GM21737 (cell line): ENCODE results near the gene AMBRA1.
"Not testable (repeated sequence)": the region's sequence is repeated elsewhere in the genome, so short reads cannot be mapped to it uniquely, and the experiment has no call there.

Source experiments
- ATAC-seq: cut with Tn5 transposase; IDR thresholded peaks from one replicate; pipeline ENCODE4 v1.9.1; 2021; ENCODE audit warnings: mild to moderate bottlenecking, moderate library complexity; ENCODE audit not compliant: unreplicated experiment

The AMBRA1 gene

GRCh38 chr11:46373787-46374740 is 219.8 kb downstream of the AMBRA1 start:
- no peak for ATAC-seq

- ATAC-seq, result not testable (repeated sequence)
Measured at GRCh38 chr11:46372501-46372900, 221.3 kb downstream of the AMBRA1 start.

- ATAC-seq, result no peak
Measured at GRCh38 chr11:46372086-46372485, 221.7 kb downstream of the AMBRA1 start.

- ATAC-seq, result not testable (repeated sequence)
Measured at GRCh38 chr11:46371262-46371661, 222.6 kb downstream of the AMBRA1 start.

GRCh38 chr11:46370253-46370652 is 223.6 kb downstream of the AMBRA1 start:
- ATAC-seq, result no peak

- ATAC-seq, result peak; percentile 55
Measured at GRCh38 chr11:46369458-46370152, 224.2 kb downstream of the AMBRA1 start.

GRCh38 chr11:46367916-46368267 is 225.9 kb downstream of the AMBRA1 start:
- no peak for ATAC-seq

- ATAC-seq, result peak; percentile 57
Measured at GRCh38 chr11:46367244-46367915, 226.4 kb downstream of the AMBRA1 start.

GRCh38 chr11:46366661-46367161 is 227.1 kb downstream of the AMBRA1 start:
- ATAC-seq, result no peak

DNA sequence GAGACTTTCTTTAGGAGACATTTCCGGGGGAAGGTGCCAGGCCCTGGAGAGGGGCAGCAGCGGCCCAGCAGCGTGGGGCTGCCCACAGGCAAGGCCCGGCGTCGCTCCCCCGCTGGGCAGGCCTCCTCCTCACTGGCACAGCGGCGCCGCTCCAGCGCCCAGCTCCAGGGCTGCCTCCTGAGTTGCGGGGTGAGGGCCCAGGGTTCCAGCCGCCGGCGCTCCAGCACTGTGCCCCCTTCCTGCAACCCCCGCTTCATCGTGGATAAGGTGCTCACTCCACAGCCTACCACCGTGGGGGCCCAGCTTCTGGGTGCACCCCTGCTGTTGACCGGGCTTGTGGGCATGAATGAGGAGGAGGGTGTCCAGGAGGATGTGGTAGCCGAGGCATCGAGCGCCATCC is 227.6 kb downstream of the AMBRA1 start:
- no peak for ATAC-seq

- no peak for ATAC-seq
Measured at GRCh38 chr11:46364791-46365190, 229.0 kb downstream of the AMBRA1 start.

DNA sequence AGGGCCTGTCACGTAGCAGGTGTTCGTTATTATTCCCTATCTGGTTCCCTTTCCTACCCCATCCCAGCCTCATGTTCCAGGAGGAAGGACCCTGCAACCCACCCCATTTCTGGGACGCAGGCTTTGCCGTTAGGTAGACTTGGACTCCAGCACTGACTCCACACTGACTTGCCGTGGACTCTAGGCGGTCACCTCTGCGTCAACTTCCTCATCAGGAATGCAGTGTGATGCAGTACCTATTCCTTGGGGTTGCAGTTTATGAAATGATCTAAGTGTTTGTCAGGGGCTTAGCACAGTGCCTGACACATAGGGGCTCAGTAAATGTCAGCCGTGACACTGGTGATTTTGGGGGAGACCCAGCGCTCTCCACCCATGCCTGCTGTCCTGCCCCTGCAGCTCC is 229.8 kb downstream of the AMBRA1 start:
- ATAC-seq, result no peak

DNA sequence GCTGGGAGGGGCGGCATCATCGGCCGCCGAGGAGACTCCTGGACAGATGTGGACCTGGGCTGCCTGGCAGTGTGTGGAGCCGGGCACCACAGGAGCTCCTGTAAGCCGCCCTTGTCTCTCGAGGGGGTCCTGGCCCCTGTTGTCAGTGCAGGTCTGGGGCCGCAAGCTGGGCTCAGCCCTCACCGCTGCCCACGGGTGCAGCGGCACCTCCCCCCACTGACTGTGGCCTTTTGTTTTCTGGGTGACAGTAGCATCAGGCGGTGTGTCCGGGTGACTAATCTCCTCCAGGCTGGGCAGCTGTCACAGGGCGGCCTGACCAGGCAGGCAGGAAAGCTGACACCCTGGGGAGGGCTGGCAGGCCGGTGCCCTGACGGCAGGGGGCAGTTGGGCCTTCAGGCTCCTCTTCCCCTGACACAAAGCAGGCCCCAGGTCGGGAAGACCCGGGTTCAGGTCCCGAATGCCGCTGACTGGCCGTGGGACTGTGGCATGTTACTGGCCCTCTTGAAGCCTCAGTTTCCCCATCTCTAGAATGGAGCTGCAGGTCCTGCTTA is 230.3 kb downstream of the AMBRA1 start:
- ATAC-seq, result no peak

- ATAC-seq, result no peak
Measured at GRCh38 chr11:46363031-46363407, 230.8 kb downstream of the AMBRA1 start.

- ATAC-seq, result no peak
Measured at GRCh38 chr11:46362156-46363030, 231.4 kb downstream of the AMBRA1 start.

DNA sequence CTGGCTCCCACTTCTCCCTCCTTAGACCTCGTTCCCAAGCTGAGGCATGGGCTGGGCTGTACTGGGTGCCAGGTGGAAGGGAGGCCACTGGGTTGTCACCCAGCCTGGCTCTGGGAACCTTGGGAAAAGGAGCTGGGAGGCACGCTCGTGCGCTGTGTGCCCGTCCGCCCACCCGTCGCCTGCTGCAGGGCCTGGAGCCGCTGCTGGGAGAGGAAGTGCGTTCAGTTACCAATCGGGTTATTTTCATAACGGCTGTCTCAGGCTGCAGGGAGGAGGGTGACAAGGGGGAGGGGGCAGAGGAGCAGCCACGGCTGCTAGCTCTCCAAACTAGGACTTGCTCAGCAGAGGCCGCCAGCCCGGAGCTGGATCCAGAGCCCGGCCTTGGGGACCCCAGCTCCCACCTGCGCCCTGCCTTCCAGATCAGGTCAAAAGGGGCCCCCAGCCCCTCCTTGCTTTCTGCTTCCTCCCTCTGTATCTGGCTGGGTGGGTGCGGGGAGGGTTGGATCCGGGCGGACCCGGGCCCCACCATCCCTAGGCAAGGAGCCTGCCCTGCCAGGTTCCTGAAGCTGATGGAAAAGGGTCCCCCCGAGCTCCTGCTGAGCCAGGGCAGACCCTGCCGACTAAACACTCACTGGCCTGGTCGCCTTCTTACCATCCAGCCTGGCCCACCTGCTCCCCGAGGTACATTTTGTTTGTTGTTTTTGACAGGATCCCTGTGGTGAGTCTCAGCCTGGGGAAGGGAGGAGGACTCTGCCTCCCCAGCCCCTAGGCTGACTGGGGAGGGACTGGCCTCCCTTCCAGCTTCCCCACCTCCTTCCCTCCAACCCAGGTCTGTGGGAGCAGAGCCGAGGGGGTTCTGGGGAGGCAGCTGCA is 232.3 kb downstream of the AMBRA1 start:
- ATAC-seq, result peak; percentile 85

DNA sequence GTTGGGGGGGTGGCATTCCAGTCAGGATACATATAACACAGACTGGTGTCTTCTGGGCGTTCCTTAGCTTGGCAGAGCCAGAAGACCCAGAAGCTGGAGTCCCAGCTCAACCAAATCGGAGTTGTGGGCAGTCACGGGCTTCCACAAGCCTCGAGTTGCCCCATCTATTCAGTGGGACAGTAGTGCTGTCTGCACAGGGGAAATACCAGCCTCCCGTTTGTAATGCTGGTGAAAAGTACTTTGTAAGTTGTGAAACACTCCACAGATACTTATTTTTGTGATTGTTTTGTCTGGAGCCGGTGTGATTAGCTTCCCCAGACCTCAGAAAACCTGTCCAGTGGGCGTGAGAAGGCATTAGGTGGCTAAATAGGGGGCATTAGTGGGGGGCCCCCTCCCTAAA is 232.9 kb downstream of the AMBRA1 start:
- no peak for ATAC-seq

DNA sequence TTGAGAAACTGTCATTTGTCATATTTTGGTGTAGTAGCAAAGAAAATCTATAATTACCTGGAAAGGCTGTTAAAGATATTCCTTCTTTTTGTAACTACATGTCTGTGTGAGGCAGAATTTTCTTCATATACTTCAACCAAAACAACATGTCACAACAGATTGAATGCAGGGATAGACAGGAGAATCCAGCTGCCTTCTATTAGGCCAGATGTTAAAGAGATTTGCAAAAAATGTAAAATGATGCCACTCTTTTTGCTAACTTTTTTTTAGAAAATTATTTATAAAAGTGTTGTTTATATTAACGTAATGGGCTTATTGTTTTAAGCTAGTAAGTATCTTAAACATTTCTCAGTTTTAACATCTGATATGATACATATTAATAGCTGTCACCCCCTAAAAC is 233.9 kb downstream of the AMBRA1 start:
- ATAC-seq, result no peak

DNA sequence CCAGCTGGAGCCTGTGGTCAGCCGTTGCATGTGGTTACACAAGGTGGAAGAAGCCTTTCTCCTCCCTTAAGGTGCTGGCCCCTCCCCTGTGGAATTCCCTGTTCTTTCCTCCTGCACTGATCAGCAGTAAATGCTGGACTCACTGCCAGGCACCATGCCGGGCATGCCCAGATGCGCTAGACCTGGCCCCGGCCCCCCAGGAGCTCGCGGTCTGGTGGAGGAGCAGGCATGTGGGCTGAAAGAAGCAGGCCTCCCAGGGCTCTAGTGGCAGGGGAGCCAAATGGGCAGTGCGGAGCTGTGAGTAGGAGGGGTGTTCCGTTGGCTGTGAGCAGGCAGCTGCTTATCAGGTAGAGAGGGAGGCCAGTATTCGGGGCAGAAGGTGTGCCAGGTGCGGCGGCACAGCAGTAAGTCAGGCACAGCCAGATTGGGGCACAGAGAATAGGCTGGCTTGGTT is 236.3 kb downstream of the AMBRA1 start:
- no peak for ATAC-seq
